EL (cell line): ENCODE results near the gene RPL28.

Experiments
- DNase-seq: peaks from one replicate; pipeline ENCODE4 v3.0.0-alpha.2; 2016

Gene RPL28

DNA sequence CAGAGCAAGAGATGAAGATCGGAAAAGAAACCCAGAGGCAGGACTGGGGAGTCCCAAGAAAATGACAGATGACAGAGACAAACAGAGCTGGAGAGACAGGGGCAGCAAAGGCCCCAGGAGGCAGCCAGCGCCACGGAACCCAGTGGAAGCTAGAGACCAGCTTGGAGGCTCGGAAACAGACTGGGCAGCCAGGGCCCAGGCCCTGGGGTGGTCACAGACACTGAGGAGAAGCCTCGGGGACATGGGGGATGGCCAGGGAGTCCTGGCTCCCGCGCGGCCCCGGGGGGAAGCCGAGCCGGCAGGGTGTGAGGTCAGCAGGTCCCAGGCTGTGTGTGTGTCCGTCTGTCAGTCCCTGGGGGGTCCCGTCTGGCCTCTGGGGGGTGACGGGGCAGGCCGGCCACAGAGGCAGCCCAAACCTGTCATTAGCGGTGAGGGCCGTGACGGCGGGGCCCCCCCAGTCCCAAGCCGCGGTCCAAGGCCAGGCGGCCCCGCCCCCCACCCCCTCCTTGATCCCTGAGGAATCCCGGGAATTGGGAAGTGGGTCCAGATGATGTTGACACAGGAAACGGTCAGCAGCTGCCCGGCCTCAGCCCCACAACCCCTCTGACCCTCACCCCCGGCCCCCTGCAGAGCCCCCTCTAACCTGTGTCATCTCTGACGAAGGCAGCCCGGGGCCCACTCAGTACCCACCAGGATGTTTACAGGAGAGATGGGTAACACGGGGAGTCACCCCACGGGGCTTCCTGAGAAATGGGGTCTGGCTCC is 11.6 kb upstream of the RPL28 start:
- DNase-seq: peak; percentile 78

DNA sequence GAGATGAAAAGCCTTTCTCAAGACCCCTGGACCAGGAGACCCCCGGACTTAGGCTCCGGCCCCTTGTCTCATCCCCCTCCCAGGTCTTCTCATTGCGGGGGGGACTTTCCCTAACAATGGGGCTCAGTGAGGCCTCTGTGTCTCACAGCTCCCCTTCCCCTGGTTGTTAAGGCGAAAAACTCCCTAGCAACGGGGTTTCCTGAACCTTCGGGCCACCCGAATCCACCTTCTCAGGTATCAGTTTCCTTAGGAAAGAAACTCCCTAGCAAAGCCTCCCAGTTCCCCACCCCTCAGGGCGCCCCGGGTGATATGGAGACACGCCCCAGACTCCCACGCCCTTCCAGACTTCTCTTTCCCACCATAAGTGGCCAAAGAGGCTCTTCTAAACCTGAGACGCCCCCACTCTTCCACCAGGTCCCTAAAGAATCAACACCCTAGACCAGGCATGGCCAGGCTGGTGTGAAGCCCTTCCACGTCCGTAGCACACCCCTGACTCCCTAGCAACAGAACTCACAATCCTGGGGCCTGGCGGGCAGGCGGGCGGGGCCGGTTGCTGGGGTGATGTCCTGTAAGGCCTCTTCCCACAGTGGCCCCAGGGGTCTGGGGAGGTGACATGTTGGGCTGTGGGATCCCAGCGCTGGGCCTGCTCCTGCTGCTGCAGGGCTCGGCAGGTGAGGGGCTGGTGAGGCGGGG is 9.3 kb upstream of the RPL28 start, which contains the start of gene TMEM190:
TSS of gene TMEM190 (plus strand) at position 586 of the 693 bp plus-strand sequence. CDS start at position 614, 28 bp downstream.
- DNase-seq: no peak

DNA sequence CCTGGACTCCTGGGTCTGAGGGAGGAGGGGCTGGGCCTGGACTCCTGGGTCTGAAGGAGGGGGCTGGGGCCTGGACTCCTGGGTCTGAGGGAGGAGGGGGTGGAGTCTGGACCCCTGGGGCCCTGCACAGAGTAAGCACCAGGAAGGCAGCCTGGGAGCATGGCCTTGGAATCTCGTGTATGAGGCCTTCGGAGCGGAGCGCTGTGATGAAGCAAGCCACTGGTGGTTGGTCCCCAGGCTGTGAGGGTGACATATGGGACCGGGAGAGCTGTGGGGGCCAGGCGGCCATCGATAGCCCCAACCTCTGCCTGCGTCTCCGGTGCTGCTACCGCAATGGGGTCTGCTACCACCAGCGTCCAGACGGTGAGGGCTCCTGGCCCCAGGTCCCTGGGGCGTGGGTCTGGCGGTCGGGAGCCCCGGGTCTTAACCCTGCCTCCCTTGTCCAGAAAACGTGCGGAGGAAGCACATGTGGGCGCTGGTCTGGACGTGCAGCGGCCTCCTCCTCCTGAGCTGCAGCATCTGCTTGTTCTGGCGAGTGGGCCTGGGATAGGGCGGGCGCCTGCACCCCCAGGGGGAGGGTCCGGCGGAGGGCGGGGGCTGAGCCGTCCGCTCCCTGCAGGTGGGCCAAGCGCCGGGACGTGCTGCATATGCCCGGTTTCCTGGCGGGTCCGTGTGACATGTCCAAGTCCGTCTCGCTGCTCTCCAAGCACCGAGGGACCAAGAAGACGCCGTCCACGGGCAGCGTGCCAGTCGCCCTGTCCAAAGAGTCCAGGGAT is 8.2 kb upstream of the RPL28 start:
- DNase-seq: no peak

DNA sequence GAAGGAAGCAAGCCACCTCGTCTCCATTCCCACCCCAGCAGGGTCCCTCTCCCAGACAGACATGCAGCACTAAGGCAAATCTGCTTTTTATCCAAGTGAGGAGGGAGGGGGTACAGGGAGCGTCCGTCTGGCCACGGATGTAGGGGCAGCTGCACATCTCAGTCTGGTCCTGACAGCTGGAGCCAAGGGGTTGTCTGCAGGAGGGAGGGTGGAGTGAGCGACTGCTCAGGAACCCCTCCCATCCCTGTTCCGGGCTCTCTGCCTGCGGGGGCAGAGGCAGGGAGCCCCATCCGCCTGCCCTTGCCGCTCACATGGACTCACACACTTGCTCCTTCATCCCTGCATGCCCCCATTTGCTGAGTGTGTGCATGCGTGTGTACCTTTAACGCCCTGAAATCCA is 6.6 kb upstream of the RPL28 start:
- no peak for DNase-seq

DNA sequence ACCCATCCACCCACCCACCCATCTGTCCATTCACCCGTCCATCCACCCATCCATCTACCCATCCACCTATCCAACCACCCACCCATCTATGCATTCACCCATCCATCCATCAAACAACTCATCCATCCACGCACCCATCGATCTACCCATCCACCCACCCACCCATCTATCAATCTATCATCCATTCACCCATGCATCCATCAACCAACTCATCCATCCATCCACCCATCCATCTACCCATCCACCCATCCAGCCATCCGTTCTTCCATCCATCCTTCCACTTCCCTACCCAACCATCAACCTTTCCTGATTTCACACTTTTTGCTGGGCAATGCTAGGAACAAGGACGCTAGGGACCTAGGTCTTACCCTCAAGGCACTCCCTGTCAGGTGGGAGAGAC is 3.7 kb upstream of the RPL28 start:
- no peak for DNase-seq

DNA sequence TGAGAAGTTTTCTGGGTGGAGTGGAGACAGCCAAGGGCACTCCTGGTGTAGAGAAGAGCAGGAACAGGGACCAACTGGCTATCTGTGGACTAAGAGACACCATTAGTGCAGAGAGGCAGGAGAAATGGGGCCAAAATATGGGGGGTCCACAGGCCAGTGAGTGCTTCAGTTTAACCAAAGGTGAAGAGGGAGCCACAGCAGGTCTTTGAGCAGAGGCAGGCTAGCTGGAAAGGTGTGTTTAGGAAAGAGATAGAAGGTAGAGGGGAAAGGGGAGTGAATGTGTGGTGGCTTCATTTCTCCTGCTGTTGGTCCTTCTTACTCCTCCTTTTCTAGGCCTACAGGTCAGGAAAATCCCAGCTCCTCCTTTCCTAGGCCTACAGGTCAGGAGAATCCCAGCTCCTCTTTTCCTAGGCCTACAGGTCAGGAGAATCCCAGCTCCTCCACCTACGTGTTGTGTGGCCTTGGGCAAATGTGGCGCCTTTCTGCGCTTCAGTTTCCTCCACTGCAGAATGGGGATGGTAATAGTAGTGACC is 3.1 kb upstream of the RPL28 start:
- no peak for DNase-seq

DNA sequence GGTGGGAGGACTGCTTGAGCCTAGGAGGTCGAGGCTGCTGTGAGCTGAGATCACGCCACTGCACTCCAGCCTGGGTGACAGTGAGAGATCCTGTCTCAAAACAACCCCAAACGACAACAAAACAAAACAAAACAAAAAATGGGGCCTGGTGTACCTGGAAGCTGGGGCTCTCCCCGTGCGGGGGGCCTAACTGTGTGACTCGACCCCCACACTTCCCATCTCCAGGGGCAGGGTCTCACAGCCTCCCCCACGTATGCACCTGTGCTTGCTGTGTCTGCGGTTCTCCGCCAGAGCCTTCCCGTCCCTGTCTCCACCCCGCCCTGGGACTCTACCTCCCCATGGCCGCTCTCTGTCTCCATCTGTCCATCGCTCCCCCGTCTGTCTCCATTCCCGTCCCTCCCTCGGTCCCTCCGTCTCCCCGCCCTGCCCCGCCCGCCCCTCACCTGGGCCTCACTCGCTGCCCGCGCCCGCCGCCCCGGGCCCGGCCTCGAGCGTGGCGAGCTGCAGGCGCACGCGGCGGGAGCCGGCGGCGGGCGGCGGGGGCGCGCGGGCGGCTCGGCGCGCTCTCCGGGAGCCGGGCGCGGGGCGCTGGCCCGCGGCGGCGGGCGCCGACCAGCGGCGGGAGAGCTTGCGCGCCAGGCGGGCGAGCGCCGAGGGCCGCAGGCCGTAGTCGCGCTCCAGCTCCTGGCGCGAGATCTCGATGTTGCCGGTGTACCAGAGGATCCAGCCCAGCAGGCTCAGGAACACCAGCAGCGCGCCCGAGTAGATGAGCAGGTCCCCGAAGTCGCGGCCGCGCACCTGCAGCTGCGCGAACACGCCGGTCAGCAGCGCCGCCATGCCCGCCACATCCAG is 2.2 kb upstream of the RPL28 start:
- peak; percentile 70 for DNase-seq

DNA sequence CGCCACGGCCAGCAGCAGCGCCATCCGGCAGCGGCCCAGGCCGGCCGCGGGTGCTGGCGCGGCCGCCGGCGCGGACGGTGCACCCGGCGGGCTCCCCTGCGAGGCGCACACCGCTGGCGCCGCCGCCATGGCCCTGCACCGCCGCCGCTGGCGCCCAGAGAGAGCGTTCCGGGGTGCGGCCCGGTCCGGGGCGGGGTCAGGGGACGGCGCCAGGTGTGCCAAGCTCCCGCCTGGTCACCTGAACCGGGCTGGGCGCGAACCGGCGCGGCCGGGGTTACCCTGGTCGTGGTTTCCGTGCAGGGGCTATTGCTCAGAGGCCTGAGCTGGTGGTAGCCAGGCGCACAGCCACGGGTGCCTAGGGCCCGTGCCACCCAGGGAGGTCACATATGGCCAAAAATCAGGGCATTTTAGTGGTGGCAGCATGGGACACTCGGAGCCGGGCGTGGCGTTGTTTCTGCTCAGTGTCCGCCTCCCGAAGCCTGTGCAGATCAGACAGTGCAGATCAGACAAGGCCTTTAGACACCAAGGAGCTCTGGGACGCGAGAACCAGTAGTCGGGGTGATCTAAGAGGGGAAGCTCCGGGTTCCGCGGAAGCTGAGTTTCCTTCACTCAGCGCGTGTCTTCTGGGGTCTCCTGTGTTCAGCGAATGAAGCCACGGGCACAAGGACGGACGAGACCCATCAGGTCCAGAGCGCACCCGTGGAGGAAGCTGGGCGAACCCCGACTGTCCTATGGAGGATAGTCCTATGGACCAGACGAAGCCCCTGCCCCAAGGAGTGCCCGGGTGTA is 1.4 kb upstream of the RPL28 start, which contains the start of gene TMEM238:
TSS of gene TMEM238 (minus strand) at position 162 of the 789 bp plus-strand sequence. CDS start at position 129, 33 bp downstream.
- DNase-seq: no peak

DNA sequence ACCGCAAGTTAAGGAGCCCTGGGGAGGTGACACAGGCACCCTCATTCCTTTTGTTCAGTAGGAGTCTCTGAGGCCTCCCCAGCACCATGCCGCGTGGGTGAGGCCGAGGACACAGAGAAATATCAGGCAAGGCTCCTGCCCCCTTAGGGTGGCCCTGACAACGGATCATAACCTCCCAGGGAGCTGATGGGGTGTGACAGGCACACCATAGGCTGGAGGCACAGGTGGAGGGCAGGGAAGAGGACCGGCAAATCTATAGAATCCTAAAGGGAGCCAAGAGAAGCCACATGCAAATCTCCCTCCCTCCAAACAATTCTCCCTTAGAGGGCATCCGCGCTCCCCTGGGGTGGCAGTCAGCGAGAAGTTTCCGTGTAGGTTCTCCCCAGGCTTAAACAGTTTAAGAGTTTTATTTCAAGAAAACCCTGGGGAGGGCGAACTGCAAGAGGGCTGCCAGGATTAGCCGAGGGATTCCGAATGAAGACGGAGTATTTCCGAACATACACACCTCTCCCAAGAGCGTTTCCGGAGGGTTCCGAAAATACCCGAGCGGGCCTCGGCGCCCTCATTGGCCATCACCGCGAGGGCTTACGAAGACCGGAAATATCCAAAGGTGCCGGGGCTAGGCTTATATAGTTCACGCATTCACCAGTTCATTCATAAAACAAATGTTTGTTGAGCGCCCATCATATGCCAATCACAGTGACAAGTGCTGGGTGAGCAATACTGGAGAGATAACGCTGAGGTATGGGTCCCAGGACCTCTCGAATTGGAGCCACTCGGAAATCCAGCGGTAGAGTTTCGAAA is 610 bp upstream of the RPL28 start:
- DNase-seq: peak; percentile 97

DNA sequence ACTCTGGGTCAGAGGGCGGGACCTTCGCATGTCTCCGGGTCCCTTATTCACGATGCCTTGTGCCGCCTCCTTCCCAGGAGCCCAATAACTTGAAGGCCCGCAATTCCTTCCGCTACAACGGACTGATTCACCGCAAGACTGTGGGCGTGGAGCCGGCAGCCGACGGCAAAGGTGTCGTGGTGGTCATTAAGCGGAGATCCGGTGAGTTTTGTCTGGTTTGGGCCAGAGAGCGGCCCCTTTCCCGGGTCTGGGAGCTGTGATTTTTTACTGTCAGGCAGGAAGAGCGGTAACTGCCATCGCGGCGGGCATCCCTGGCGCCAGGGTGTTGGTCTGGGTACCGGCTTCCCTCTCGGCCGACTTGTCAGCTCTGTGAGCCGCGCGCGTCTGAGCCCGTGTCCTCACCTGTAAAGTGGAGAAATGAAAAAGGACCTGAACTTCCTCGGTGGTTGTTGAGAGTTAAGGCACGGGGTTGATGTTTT is 800 bp downstream of the RPL28 start:
- no peak for DNase-seq

DNA sequence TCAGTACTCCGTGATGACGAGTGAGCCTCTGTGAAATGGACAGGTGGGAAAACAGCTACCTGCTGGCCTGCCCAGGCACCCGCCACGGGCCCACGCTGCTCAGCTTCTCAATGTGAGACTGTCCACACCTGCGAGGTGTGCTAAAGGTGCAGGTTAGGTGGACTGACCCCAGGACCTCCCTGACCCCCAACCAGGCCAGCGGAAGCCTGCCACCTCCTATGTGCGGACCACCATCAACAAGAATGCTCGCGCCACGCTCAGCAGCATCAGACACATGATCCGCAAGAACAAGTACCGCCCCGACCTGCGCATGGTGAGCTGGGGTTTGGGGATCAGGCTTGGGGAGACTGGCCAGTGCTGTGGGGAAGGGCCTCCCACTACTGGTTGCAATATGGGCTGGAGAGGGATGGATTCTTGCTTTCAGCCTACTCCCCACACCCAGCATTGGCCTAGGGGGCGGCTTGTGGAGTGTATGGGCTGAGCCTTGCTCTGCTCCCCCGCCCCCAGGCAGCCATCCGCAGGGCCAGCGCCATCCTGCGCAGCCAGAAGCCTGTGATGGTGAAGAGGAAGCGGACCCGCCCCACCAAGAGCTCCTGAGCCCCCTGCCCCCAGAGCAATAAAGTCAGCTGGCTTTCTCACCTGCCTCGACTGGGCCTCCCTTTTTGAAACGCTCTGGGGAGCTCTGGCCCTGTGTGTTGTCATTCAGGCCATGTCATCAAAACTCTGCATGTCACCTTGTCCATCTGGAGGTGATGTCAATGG is 2.2 kb downstream of the RPL28 start:
- DNase-seq: no peak

DNA sequence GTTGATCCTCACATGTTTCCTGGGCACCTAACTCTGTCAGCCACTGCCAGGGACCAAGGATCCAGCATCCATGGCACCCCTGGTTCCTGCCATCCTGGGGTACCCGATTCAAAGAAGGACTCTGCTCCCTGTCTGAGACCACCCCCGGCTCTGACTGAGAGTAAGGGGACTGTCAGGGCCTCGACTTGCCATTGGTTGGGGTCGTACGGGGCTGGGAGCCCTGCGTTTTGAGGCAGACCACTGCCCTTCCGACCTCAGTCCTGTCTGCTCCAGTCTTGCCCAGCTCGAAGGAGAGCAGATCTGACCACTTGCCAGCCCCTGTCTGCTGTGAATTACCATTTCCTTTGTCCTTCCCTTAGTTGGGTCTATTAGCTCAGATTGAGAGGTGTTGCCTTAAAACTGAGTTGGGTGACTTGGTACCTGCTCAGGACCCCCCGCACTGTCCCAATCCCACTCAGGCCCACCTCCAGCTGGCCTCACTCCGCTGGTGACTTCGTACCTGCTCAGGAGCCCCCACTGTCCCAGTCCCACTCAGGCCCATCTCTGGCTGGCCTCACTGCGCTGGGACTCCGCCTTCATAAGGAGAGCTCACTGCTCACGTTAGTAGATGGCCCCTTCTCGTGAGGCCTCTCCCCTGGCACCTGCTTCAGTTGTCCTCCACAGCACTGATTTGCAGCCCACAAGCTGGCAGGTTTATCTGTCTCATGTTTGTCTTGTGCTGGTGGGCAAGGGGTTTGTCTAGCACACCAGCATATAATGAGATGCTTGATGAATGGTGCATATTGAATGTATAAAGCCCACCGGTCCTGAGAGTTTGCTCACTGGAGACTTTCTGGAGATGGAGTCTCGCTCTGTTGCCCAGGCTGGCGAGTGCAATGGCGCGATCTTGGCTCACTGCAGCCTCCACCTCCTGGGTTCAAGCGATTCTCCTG is 3.9 kb downstream of the RPL28 start:
- no peak for DNase-seq

DNA sequence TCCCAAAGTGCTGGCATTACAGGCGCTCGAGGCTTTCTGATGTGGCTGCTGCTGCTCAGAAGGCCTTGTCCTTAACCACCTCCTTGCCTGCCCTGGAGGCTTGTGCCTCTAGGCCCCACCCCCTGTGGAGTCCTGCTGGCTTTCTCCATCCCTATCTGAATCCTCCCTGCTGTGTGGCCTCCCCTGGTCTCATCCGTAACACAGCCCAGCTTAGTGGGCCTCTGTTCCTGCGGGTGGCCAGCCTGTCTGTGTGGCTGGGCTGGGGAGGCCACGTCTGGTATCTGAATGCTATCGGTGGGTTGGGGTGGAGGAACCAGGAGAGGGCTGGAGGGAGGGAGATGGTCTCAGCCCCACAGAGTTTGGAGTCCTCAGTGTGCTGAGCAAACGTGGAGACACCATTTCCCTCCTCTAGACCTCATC is 4.7 kb downstream of the RPL28 start:
- DNase-seq: peak; percentile 34

DNA sequence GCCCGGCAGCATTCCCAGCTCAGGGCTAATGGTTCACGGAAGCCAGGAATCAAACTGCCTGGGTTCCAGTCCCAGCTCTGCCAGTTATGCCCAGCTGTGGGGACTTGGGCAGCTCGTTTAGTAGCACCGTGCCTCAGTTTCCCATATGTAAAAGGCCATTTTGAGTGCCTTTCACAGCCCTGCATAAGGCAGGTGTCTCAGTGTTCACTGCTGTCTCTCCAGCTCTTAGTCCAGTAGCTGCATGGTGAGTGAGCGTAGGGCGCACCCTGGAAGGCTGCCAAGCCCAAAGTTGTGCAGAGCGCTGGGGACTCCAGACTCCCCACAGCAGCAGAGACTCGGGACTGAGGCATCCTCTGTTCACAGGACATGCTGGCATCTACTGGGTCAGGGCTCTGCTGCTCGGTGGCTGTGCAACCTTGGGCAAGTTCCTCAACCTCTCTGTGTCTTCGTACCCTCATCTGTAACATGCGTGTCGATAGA is 5.5 kb downstream of the RPL28 start:
- no peak for DNase-seq

DNA sequence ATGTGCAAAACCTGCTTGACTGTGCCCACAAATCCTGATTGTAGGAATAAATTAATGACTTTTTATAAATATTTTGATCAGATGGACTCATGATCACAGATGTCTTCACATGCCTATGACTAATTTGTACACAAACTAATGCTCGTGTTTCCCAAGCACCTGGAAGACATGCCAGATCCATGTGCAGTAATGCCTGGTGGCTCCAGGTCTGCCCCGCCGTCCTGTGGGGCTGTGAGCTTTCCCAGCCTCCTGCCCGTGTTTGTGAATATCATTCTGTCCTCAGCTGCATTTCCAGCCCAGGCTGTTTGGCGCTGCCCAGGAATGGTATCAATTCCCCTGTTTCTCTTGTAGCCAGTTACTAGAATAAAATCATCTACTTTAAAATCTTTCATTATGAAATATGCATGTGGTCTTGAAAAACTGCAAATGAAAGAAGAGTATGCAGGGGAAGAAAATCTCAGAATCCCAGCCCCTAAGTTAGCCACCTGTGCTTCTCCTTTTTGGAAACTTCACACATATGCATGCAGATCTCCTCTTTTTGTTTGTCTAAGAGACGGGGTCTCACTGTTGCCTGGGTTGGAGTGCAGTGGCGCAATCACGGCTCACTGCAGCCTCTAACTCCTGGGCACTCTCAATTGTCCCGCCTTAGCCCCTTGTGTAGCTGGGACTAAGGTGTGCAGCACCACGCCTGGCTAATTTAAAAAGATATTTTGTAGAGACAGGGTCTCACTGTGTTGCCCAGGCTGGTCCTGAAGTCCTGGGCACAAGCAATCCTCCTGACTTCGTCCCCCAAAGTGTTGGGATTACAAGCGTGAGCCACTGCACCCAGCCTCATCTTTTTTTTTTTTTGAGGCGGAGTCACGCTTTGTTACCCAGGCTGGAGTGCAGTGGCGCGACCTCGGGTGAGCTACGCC is 6.2 kb downstream of the RPL28 start:
- DNase-seq: no peak

DNA sequence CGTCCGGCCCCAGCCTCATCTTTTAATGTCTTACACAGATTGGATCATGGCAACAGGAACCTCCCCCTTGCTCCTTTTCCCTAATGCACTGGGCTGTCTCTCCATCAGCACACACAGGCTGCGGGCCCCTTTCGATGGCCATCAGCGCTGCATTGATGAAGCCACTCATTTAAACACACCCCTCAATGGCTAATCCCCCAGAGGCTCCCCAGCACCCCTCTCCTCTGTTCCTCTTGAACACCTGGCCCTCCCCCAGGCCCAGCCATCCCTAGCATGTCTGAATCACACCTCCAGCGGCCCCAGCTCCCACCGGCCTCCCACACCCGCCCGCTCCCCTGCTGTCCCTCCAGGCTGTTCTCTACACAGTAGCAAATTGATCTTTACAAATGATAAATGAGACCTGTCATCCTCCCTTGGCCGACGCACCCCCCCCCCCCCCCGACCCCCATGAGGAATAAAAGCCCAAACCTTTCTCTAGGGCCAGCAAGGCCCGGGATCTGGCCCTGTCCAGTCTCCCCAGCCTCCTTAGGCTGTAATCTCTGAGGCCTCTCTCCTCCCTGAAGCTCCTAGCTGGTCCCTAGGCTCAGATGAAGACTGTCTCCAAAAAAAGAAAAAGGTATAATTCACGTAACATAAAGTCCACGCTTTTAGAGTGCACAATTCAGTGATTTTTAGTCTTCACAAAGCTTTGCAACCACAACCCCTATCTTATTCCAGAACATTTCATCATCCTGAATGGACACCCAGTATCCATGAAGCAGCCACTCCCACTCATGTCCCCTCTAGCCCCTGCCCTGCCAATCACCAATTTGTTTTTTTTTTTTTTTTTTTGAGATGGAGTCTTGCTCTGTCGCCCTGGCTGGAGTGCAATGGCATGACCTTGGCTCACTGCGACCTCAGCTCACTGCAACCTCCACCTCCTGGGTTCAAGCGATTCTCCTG is 7.4 kb downstream of the RPL28 start:
- DNase-seq: no peak
